HG03066 (cell line): Measurements from ENCODE around the gene SLC25A42.

Experiments used
- ATAC-seq: cut with Tn5 transposase; IDR thresholded peaks from one replicate; pipeline ENCODE4 v1.9.1; 2021; ENCODE audit warnings: low read depth; ENCODE audit not compliant: unreplicated experiment

Gene SLC25A42

DNA sequence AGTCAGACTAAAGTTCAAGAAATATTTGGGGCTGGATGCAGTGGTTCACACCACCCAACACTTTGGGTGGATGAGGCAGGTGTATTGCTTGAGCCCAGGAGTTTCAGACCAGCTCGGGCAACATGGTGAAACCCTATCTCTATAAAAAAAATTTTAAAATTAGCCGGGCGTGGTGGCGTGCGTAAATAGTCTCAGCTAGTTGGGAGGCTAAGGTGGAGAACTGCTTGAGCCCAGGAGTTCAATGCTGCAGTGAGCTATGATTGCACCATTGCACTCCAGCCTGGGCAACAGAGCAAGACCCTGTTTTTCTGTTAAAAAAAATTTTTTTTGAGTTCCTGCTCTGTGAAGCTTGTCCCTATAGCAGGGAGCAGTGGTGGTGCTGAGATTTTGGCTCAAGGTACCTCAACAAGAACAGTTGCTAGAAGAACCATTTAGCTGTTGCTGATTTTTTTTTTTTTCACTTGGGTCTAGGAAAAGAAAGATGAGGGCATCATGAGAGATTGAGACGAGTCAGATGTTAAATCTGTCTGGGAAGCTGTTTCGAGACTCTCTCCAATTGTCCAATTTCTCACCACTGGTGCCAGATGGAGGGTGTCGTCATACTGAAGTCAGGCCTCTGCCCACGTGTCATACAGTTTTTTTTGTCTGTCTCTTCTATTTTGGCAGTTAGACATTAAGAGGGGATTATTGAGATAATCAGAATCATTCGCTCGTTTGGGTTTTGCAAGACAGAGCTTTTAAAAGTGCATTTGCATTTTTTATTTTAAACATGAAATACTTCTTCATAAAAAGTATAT is 3.7 kb downstream of the SLC25A42 start:
- no peak for ATAC-seq

DNA sequence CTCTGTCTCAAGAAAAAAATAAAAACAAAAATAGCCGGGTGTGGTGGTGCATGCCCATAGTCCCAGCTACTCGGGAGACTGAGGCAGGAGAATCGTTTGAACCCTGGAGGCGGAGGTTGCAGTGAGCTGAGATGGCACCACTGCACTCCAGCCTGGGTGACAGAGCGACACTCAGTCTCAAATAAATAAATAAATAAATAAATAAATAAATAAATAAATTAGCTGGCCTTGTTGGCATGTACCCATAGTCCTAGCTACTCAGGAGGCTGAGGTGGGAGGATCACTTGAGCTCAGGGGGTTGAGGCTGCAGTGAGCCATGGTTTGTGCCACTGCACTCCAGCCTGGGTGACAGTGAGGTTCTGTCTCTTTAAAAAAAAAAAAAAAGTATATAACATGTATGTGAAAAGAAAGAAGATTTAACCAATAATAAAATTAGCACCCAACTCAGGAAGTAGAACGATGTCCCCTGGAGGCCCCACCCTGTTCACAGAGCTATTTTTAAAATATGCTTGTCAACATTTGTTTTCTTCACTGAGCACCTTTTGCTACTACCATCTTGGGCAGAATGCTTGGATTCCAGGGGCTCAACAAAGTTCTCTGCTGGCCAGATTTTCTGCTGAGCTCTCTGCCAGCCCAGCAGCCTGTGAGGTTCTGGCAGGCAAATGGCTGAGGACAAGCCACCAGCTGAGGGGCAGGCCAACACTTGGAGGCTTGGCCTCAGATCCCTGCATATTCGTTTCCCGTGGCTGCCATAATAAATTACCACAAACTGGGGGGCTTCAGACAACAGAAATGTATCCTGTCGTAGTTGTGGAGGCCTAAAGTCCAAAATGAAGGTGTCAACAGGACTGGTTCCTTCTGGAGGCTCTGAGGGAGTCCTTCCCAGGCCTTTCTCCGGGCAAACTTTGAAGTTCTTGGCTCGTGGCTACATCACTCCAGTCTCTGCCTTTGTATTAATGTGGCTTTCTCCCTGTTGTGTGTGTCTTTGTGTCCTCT is 5.2 kb downstream of the SLC25A42 start:
- no peak for ATAC-seq

DNA sequence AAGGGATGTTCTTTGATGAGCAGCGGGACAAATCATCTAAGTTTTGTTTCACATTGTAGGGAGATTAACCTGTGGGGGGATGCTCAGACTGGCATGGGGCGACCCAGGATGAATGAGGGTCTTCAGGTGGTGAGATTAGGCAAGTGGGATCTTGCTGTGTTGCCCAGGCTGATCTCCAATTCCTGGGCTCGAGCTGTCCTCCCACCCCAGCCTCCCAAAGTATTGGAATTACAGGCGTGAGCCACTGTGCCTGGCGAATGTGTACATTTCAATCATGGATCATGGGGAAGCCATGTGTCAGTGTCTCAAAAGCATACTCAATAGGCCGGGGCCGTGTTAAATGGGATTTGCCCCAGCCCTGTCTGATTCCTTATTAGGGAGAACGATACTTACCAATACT is 8.1 kb downstream of the SLC25A42 start:
- ATAC-seq = no peak

DNA sequence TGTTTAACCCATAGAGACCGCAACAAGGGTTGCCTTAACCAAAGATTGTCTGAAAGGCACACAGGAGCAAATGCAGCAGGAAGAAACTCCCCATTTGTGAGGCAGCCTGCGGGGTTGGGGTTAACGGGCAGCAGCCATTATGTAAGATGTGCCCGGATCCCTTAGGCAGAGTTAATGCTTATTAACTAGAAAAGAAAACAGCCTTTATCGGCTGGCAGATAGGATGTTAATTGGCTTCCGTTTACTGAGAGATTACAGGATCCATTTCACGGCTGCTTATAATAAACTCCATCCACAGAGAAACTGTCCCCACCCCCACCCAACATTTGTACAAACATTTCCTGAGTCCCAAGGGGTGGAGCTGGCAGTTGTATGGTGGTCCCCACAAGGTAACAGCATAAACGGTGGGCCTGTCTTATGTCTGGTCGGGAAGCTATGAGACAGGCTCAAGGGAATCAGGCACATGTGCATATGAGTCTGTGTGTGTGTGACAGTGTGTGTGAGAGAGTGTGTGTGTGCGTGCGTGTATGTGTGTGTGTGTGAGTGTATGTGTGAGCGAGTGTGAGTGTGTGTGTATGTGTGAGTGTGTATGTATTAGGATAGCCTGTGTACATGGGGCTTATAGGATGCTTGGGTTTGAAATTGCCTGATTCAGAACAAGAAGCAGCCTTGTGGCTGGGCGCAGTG is 10.5 kb downstream of the SLC25A42 start:
- no peak for ATAC-seq

DNA sequence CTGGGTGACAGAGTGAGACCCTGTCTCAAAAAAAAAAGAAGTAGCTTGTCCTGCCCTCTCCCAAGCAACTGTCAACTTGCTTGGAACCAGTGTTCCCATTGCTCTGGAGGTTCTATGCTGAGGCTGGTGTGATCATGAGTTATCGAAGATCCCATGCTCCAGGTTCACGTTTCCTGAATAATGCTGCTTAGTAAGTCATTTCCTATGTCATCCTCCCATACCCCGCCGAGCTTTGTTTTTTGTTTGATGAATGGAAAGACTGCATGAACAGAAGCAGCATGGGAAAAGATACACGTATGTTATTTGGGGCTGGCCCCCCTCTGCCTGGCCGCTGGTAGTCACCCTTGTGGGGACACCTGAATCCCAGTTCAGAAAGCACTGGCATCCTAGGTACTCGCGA is 11.3 kb downstream of the SLC25A42 start:
- no peak for ATAC-seq

DNA sequence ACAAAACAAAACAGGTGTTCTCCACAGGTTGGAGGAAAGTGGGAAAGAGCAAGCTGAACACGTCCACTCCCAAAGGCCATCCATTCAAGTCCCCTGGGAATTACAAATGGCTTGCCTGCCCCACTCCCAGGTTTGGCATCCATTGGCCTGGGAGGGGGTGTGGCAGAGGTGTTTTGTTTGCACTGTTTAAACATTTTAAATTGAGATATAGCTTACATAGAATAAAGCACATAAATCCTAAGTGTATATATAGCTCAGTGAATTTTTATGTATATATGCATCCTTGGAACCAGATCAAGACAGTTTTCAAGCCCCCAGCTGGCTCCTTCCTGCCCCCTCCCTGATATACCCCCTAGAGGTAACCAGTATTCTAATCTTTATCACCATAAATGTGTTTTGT is 12.7 kb downstream of the SLC25A42 start:
- ATAC-seq = no peak

DNA sequence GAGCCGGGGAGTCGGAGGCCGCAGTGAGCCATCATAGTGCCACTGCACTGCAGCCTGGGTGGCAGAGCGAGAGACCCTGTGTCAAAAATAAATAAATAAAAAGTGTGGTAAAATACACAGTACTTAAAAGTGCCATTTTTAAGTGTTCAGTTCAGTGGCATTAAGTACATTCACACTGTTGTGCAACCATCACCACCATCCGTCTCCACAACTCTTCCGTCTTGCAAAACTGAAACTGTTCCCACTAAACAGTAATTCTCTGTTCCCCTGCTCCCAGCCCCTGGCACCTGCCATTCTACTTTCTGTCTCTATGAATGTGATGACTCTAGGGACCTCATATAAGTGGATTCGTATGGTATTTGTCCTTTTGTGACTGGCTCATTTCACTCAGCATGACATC is 13.3 kb downstream of the SLC25A42 start:
- ATAC-seq = no peak

DNA sequence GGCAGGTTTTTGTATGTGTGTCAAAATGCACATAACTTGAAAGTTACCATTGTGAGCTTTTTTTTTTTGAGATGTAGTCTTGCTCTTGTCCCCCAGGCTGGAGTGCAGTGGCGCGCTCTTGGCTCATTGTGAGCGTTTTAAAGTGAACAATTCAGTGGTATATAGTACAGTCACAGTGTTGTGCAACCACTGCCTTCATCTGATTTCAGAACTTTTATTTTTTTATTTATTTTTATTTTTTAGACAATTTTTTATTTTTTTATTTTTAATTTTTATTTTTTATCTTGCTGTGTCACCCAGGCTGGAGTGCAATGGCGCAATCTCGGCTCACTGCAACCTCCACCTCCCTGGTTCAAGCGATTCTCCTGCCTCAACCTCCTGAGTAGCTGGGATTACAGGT is 15.0 kb downstream of the SLC25A42 start:
- no peak for ATAC-seq

DNA sequence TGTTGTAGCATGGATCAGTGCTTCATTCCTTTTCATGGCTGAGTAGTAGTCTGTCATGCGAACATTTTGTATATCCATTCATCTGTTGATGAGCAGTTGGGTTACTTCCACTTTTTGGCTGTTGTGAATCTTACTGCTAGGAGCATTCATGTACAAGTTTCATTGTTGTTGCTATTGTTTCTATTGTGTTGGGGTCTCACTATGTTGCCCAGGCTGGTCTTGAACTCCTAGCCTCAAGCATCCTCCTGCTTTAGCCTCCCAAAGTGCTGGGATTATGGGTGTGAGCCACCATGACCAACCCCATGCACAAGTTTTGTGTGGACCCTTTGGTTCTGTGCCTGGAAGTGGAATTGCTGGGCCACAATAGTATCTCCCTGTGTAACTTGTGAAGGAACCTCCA is 15.8 kb downstream of the SLC25A42 start:
- no peak for ATAC-seq

DNA sequence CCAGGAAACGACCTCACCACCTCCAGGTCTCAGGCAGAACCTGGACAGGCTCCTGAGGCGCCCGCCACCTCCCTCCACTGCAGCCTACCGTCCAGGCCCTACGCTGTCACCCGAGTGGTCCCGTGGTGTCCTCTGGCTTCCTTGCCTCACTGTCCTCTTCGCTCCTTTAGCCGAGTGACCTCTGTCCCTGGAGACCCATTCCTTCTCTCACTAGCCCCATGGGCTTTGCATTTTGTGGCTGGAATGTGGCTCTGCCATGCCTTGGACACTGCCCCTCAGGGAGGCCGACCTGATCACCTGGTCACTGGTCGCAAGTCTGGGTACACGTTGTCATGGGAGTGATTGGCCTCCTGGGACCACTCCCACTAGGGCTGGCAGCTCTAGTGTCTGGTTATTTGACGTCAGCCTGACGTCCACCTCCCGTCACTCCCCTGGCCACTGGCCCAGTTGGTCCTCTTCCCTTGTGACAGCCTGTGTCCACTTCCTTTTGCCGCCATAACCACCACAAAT is 17.9 kb downstream of the SLC25A42 start:
- no peak for ATAC-seq

DNA sequence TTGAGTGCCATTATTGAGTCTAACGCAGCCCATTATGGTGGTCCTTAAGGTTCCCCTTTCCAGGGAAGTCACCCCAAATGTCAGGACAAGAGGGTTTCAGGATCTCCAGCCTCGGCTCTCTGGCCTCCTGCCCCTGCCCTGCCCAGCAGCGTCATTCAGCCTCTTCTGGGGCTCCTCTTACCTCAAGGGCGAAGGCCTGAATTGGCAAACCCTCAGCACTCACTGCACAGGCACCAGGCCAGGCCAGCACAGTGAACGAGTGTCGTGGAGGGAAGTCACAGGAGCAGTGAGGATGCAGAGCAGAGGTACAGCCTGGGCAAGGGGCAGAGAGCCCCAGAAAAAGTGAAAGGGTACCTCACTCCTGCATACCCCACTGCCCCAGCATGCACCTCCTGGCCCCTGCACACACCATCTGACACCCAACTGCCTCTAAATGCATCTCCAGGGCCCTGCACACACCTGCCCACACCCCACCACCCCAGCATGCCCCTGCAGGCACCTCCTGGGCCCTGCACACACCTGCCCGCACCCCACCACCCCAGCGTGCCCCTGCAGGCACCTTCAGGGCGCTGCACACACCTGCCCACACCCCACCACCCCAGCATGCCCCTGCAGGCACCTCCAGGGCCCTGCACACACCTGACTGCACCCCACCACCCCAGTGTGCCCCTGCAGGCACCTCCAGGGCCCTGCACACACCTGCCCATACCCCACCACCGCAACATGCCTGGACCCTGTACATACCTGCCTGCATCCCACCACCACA is 19.8 kb downstream of the SLC25A42 start:
- ATAC-seq = no peak

DNA sequence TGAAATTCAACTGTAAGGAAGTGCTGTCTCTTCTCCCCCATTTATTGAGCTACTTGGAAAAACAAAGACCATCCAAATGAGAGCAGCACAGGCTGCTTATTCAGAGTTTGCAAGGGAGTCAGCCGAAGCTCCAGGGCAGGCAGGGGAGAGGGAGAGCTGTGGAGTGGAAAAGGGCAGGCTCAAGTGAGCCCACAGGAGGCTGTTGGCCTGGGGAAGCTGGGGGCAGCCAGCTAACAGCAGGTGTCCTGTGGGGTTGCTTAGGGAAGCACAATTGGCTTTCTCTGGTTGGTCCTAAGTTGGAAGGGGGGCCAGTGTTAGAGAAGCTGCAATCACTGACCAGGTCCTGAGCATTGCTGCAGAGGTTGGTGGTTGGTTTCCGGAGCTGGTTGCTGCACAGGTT is 23.9 kb downstream of the SLC25A42 start:
- no peak for ATAC-seq

DNA sequence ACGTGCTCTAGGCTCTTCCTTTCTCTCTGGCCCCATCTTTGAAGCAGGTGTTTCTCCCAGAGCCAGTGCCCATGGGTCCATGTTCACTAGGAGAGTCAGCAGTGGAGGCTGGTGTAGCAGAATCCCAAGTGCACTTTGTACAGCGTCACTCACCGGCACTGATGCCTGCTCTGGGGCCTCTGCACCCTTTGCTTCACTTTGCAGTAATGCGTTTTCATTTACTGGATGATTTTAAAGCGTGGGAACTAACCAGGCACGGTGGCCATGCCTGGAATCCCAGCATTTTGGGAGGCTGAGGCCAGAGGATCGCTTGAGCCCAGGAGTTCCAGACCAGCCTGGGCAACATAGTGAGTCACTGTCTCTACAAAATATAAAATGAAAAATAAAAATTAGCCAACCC is 30.7 kb downstream of the SLC25A42 start:
- no peak for ATAC-seq

DNA sequence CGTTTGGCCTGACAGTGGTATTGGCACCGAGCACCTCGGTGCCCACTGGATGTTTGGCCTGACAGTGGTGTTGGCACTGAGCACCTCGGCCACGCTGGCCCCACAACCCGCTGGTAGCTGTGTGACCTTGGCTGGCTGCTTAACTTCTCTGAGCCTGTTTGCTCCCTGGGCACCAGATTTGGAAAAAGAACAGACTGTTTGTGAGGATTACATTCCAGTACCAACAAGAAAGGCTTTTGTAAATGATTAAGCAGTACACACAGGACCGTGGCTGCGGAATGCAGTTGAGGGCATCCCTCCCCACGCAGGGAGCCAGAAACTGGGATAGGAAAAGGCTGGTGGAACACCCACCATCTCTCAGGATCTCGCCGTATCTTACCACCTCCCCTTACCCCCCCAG is 31.9 kb downstream of the SLC25A42 start:
- no peak for ATAC-seq

DNA sequence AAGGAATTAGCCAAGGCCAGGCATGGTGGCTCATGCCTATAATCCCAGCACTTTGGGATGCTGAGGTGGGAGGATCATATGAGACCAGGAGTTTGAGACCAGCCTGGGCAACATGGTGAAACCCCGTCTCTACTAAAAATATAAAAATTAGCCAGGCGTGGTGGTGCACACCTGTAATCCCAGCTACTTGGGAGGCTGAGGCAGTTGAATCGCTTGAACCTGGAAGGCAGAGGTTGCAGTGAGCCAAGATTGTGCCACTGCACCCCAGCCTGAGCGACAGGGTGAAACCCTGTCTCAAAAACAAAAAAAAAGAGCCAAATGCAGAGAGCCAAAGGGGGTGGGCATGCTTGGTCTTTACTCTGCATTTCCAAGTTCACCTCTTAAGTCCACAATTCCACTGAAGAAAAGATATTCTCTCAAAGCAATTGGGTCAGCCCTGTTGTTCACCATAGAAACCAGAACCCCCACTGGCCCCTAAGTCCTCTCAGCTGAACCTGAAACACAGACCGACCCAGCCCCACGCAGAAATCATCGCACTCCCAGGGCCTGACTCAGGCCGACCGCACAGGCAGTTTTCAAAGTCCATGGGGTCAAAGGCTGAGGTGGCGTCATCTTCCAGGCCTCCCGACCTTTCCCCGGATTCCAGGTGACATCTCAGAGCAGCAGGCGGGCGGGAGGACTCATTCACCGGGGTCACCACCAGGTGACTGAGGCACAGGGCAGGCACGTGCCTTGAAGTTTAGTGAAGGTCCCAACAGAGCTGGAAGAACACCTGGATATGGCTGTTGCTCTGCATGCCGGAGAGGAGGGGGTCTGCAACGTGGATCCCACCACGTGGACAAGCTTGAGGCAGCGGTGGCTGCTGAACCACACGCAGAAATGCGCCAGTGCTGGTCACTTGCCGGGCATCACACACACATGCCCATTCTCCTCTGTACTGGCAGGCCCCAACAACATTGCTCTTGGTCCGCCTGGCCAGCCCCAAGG is 33.1 kb downstream of the SLC25A42 start:
- no peak for ATAC-seq

DNA sequence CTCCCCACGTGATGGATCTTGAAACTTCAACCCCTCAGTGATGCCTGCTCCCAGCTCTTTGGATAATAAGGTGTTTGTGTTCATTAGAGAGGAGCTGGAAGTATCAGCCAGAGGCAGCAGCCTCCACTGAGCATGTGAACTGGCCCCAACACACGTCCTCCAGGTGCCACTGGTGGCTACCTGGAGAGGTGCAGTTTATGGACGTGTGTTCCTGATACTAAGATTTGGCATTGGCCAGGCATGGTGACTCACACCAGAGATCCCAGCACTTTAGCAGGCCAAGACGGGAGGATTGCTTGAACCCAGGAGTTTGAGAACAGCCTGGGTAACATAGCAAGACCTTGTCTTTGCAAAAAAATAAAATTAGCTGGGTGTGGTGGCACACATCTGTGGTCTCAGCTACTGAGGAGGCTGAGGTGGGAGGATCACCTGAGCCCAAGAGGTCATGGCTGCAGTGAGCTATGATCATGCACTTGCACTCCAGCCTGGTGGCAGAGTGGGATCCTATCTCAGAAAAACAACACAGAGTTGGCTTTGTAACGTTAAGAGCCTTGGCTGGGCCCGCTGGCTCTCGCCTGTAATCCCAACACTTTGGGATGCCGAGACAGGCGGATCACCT is 34.4 kb downstream of the SLC25A42 start:
- ATAC-seq = no peak

DNA sequence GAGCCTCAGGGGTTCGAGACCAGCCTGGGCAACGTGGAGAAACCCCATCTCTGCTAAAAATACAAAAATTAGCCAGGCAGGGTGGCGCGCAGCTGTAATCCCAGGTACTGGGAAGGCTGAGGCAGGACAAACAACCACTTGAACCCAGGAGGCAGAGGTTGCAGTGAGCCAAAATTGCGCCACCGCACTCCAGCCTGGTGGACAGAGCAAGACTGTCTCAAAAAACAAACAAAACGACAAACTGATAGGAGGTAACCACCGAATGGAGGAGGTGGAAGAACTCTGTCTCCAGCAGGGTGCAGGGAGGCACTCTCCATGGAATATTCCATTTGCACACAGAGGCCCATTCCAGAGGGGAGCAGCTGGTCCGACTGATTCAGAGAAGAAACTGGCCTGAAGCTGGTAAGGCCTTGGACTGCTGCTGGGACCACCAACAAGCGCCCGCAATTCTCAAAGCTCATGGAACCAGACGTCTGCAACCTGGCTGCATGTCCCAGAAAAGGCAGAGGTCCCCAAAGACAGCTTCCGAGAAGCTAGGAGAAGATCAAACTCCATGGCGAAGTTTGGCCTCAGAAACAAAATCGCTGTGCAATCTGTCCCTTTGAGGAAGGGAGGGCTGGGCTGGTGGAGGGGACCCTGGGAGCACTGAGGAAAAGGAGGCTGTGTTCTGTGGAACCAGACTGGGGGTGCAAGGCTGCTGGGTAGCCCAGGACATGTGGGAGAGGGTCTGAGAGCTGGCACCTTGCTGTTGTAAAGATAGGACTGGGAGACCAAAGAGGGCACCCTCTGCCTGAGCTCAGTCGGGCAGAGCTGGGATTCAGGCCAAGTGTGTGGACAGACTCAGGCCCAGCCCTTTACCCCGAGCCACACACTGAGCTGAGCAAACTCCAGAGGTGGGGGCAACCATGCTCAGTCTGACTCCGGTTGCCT is 35.2 kb downstream of the SLC25A42 start:
- no peak for ATAC-seq
